ENCODE measurements around the gene CSNK1G2. TPM values are rescaled to one million over a fixed set of nuclear protein-coding genes. Genes with fewer than 3 reads are reported as not detected.

Gene CSNK1G2
- total RNA-seq, 2 donors from 2014 or later = 29.0 to 35.8 TPM

DNA sequence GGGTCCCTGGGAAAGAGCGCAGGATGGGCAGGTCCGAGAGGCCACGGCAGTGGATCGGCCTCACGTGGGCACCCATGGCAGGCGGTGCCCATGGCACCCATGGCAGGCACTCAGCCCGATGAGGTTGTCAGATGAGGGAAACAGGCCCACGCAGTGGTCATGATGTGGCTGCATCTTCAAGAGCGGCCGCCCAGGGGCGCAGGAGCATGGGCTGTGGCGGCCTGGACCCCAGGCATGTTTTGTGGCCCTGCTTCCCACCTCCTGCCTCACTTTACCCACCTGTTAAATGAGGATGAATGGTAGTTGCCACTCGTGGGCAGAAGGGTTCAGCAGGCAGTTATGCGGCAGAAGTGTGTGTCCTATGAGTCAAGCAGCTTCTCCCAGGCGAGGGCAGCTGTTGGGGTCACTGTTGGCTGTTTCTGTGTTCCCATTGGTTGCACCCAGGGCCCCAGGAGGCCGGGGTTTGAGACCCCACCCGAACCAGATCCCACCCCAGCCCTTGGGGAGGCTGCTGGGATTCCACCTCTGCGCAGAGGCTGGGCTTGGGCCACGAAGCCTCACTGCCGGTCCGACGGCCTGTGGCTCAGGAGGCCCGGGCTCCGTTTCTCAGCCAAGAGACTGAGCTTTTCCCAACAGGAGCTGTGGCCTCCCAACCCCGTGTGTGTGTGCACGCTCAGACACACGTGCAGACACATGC, 30.0 kb downstream of the CSNK1G2 start:
- H3K27me3 ChIP-seq = no peaks in the 10 kb centered on the region
- H3K4me1 ChIP-seq = no peaks in the 10 kb centered on the region
- no peaks in the 10 kb centered on the region for H3K9me3 ChIP-seq
- H3K36me3 ChIP-seq = peaks cover 15% of the 10 kb centered on the region
- TF ChIP-seq, protein P1, sequence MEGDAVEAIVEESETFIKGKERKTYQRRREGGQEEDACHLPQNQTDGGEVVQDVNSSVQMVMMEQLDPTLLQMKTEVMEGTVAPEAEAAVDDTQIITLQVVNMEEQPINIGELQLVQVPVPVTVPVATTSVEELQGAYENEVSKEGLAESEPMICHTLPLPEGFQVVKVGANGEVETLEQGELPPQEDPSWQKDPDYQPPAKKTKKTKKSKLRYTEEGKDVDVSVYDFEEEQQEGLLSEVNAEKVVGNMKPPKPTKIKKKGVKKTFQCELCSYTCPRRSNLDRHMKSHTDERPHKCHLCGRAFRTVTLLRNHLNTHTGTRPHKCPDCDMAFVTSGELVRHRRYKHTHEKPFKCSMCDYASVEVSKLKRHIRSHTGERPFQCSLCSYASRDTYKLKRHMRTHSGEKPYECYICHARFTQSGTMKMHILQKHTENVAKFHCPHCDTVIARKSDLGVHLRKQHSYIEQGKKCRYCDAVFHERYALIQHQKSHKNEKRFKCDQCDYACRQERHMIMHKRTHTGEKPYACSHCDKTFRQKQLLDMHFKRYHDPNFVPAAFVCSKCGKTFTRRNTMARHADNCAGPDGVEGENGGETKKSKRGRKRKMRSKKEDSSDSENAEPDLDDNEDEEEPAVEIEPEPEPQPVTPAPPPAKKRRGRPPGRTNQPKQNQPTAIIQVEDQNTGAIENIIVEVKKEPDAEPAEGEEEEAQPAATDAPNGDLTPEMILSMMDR (IDR thresholded peaks at IDR 0.05) = no peak
- H3K4me3 ChIP-seq = no peak overlapping the region
- no peak overlapping the region for H3K27ac ChIP-seq
- DNase-seq (ENCODE audit: low spot score) = no peak

- Histone ChIP-seq H3K4me1 (no peaks in the 10 kb centered on the region), H3K27me3 (no peaks in the 10 kb centered on the region), H3K27ac (no peak overlapping the region), H3K36me3 (peaks cover 19% of the 10 kb centered on the region), H3K9me3 (no peaks in the 10 kb centered on the region), H3K4me3 (no peak overlapping the region)
- TF ChIP-seq, protein P1 (IDR thresholded peaks at IDR 0.05) = no peak
- DNase-seq (ENCODE audit: low spot score) = no peak
These were observed 33.6 kb downstream of the CSNK1G2 start for GRCh38 chr19:1974381-1975161.

GRCh38 chr19:1975162-1975480, 34.1 kb downstream of the CSNK1G2 start:
- no peak overlapping the region for H3K4me3 ChIP-seq
- H3K4me1 ChIP-seq = no peaks in the 10 kb centered on the region
- DNase-seq (ENCODE audit: low spot score) = no peak
- no peaks in the 10 kb centered on the region for H3K9me3 ChIP-seq
- H3K36me3 ChIP-seq = peaks cover 19% of the 10 kb centered on the region
- TF ChIP-seq, protein P1 (IDR thresholded peaks at IDR 0.05) = no peak
- no peaks in the 10 kb centered on the region for H3K27me3 ChIP-seq
- no peak overlapping the region for H3K27ac ChIP-seq

- TF ChIP-seq, protein P1 (IDR thresholded peaks at IDR 0.05) = no peak
- no peak overlapping the region for H3K27ac ChIP-seq
- no peaks in the 10 kb centered on the region for H3K4me1 ChIP-seq
- no peaks in the 10 kb centered on the region for H3K9me3 ChIP-seq
- H3K36me3 ChIP-seq = peaks cover 37% of the 10 kb centered on the region
- H3K4me3 ChIP-seq = no peak overlapping the region
- H3K27me3 ChIP-seq = no peaks in the 10 kb centered on the region
- no peak for DNase-seq (ENCODE audit: low spot score)
These were observed 36.1 kb downstream of the CSNK1G2 start for GRCh38 chr19:1977120-1977519.

DNA sequence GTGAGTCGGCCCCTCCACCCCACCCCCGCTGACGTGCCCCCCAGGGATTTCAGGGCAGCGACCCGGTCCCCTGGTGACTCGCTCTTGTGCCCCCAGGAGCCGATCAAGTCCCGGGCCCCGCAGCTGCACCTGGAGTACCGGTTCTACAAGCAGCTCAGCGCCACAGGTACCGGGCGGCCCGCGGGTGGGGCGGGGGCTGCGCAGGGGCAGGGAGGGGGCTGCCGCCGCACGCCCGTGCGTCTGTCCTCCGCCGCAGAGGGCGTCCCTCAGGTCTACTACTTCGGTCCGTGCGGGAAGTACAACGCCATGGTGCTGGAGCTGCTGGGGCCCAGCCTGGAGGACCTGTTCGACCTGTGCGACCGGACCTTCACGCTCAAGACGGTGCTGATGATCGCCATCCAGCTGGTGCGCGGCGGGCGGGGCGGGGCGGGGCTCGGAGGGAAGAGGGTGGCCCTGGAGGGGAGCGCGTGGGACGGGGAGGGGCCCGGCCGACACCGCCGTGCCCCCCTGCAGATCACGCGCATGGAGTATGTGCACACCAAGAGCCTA, 37.4 kb downstream of the CSNK1G2 start:
- TF ChIP-seq, protein P1 (IDR thresholded peaks at IDR 0.05) = no peak
- no peaks in the 10 kb centered on the region for H3K9me3 ChIP-seq
- no peak for DNase-seq (ENCODE audit: low spot score)
- H3K27ac ChIP-seq = no peak overlapping the region
- no peaks in the 10 kb centered on the region for H3K27me3 ChIP-seq
- no peak overlapping the region for H3K4me3 ChIP-seq
- H3K36me3 ChIP-seq = peaks cover 46% of the 10 kb centered on the region
- no peaks in the 10 kb centered on the region for H3K4me1 ChIP-seq

Data from right atrium auricular region (tissue), 2 donors.